LNCAP (cell line): Measurements from ENCODE around the gene CNEP1R1.

Experiments
- TF ChIP-seq, protein P1 (sequence below): fragments of 450-650 bp; IDR thresholded peaks from 2 replicates; pipeline ENCODE4 v1.5.1; 2017; ENCODE audit warnings: mild to moderate bottlenecking

The CNEP1R1 gene

DNA sequence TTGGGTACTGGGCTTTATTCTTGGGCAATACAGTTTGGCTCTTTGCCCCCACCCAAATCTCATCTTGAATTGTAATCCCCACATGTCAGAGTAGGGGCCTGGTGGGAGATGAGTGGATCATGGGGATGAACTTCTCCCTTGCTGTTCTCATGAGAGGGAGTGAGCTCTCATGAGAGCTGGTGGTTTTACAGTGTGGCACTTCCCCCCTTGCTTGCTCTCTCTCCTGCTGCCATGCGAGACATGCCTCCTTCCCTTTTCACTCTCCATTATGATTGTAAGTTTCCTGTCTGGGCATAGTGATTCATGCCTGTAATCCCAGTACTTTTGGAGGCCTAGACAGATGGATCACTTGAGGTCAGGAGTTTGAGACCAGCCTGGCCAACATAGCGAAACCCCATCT, 18.1 kb upstream of the CNEP1R1 start:
- TF ChIP-seq, protein P1, sequence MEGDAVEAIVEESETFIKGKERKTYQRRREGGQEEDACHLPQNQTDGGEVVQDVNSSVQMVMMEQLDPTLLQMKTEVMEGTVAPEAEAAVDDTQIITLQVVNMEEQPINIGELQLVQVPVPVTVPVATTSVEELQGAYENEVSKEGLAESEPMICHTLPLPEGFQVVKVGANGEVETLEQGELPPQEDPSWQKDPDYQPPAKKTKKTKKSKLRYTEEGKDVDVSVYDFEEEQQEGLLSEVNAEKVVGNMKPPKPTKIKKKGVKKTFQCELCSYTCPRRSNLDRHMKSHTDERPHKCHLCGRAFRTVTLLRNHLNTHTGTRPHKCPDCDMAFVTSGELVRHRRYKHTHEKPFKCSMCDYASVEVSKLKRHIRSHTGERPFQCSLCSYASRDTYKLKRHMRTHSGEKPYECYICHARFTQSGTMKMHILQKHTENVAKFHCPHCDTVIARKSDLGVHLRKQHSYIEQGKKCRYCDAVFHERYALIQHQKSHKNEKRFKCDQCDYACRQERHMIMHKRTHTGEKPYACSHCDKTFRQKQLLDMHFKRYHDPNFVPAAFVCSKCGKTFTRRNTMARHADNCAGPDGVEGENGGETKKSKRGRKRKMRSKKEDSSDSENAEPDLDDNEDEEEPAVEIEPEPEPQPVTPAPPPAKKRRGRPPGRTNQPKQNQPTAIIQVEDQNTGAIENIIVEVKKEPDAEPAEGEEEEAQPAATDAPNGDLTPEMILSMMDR = no peak

DNA sequence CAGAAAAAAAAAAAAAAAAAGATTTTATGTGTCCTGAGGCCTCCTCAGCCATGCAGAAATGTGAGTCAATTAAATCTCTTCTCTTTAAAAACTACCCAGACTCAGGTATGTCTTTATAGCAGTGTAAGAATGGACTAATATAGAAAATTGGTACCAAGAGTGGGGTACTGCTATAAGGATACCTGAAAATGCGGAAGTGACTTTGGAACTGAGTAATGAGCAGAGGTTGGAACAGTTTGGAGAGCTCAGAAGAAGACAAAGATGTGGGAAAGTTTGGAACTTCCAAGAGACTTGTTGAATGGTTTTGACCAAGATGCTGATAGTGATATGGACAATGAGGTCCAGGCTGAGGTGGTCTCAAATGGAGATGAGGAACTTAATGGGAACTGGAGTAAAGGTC, 17.3 kb upstream of the CNEP1R1 start:
- TF ChIP-seq, protein P1 = no peak

GRCh38 chr16:50010212-50010611, 14.8 kb upstream of the CNEP1R1 start:
- TF ChIP-seq, protein P1 = no peak

- TF ChIP-seq, protein P1 = no peak
Observed at GRCh38 chr16:50011707-50012106, 13.3 kb upstream of the CNEP1R1 start.

DNA sequence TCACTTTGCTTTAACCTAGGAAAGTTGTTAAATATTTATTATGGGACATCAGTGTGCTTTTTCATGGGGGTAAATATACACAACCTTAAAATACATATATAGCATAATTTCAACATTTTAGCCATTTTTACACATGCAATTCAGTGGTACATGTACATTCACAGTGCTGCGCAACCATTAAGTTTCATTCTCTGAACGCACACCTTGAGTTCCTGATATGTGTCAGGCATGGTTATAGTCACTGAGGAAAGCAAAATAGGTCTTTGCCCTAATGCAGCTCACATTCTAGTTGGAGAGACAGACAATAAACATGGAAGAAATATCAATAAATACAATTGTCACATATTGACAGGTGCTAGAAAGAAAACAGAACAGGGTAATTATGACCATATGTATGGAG, 12.8 kb upstream of the CNEP1R1 start:
- TF ChIP-seq, protein P1 = no peak

DNA sequence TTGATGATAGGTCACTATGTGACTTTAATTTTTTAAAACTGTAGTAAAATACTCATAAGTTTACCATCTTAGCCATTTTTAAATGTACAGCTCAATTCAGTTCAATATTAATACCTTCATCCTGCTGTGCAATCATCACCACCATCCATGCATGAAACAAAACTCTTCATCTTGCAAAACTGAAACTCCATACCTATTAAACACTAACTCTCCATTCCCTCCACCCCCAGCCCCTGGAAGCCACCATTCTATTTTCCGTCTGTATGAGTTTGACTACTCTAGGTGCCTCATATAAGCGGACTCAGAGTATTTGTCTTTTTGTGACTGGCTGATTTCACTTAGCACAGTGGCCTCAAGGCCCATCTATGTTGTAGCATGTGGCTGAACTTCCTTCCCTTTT, 9.4 kb upstream of the CNEP1R1 start:
- TF ChIP-seq, protein P1 = no peak

DNA sequence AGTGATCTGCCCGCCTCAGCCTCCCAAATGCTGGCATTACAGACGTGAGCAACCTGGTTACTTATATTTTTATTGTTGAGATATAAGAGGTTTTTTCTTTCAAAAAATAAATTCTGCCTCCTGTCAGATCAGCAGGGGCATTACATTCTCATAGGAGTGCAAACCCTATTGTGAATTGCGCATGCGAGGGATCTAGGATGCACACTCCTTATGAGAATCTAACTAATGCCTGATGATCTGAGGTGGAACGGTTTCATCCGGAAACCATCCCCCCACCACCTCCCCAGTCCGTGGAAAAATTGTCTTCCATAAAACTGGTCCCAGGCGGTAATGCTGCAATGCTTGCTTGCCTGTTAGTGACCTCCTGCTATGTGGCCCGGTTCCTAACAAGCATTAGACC, 7.5 kb upstream of the CNEP1R1 start:
- TF ChIP-seq, protein P1 = no peak

DNA sequence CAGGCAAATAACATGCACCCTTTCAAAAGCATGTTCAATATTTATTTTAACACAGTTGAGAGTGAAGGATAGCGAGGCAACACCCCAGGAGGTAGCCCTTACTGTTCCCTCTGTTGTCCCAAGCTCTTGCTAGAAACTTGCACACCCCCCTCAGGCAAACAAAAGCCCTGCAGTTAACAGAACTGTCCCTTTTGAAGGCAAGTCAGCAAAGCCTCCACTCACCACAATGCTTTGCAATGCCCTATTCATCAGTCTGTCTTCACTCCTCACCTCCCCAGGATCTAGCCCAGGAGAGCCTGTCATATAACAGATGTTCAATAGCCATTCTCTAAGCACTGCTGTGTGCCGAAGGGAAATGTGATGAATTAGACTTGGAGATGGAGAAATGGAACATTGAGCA, 3.5 kb upstream of the CNEP1R1 start:
- TF ChIP-seq, protein P1 = no peak
